Muscle layer of colon (tissue), 2 donors: ENCODE data around the gene MSI2.

Experiments
- H3K27ac ChIP-seq: one replicate; pipeline ENCODE4 v1.7.0; 2013; ENCODE audit warnings: low read depth, mild to moderate bottlenecking, low read length, moderate library complexity
- H3K27me3 ChIP-seq, 2 donors: one replicate each; pipeline ENCODE4 v1.7.0; 2013; ENCODE audit warnings: low read length in 2 of 2, mild to moderate bottlenecking in 2 of 2; ENCODE audit not compliant: insufficient read depth in 2 of 2, control insufficient read depth in 1 of 2
- H3K36me3 ChIP-seq: one replicate; pipeline ENCODE4 v1.7.0; 2013; ENCODE audit warnings: mild to moderate bottlenecking, low read length; ENCODE audit not compliant: insufficient read depth
- H3K4me1 ChIP-seq: one replicate; pipeline ENCODE4 v1.7.0; 2013; ENCODE audit warnings: mild to moderate bottlenecking, low read length; ENCODE audit not compliant: insufficient read depth
- H3K4me3 ChIP-seq, 2 donors: one replicate each; pipeline ENCODE4 v1.7.0; 2013; ENCODE audit warnings: low read length in 2 of 2, low read depth in 1 of 2, mild to moderate bottlenecking in 1 of 2, moderate library complexity in 1 of 2
- H3K9ac ChIP-seq: one replicate; pipeline ENCODE4 v1.7.0; 2013; ENCODE audit warnings: low read length
- H3K9me3 ChIP-seq: one replicate; pipeline ENCODE4 v1.7.0; 2013; ENCODE audit warnings: mild to moderate bottlenecking, low read length
- donor health status: abdominal sarcoma.
- donor health status: Adenocarcinoma of cecum.

Gene MSI2

GRCh38 chr17:57630736-57631135 is 374.4 kb downstream of the MSI2 start:
- Histone ChIP-seq H3K4me3 (no peak overlapping the region), H3K27ac (no peak overlapping the region), H3K36me3 (no peaks in the 10 kb centered on the region), H3K27me3 (no peaks in the 10 kb centered on the region), H3K4me1 (no peaks in the 10 kb centered on the region), H3K9ac (no peak overlapping the region), H3K9me3 (no peaks in the 10 kb centered on the region)

DNA sequence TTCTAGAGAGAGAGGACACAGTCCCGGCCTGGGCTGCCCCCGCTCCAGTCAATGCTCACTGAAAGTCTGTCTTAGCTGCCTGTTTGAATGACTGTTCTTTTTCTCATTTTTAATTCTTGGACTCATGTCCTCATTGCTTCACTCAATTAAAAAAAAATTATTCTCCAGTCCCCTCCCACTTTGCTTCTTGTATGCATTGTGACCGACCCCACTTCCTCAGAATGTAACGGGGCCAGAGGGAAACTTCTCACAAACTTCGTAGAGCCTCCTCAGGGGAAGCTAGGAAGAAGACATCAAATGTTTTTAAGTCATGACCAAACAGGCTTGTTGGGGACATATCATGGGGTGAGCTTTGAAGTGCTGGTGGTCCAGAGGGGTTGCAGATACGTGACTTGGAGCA is 375.5 kb downstream of the MSI2 start:
- Histone ChIP-seq H3K9ac (no peak overlapping the region), H3K27ac (no peak overlapping the region), H3K36me3 (no peaks in the 10 kb centered on the region), H3K4me3 (no peak overlapping the region), H3K27me3 (no peaks in the 10 kb centered on the region), H3K9me3 (no peaks in the 10 kb centered on the region), H3K4me1 (no peaks in the 10 kb centered on the region)

GRCh38 chr17:57632294-57632693 is 376.0 kb downstream of the MSI2 start:
- Histone ChIP-seq H3K27me3 (no peaks in the 10 kb centered on the region), H3K36me3 (no peaks in the 10 kb centered on the region), H3K9ac (no peak overlapping the region), H3K4me1 (no peaks in the 10 kb centered on the region), H3K27ac (no peak overlapping the region), H3K4me3 (no peak overlapping the region), H3K9me3 (no peaks in the 10 kb centered on the region)

GRCh38 chr17:57633236-57633635 is 376.9 kb downstream of the MSI2 start:
- Histone ChIP-seq H3K4me1 (no peaks in the 10 kb centered on the region), H3K9me3 (no peaks in the 10 kb centered on the region), H3K4me3 (no peak overlapping the region), H3K9ac (no peak overlapping the region), H3K36me3 (no peaks in the 10 kb centered on the region), H3K27me3 (no peaks in the 10 kb centered on the region), H3K27ac (no peak overlapping the region)

DNA sequence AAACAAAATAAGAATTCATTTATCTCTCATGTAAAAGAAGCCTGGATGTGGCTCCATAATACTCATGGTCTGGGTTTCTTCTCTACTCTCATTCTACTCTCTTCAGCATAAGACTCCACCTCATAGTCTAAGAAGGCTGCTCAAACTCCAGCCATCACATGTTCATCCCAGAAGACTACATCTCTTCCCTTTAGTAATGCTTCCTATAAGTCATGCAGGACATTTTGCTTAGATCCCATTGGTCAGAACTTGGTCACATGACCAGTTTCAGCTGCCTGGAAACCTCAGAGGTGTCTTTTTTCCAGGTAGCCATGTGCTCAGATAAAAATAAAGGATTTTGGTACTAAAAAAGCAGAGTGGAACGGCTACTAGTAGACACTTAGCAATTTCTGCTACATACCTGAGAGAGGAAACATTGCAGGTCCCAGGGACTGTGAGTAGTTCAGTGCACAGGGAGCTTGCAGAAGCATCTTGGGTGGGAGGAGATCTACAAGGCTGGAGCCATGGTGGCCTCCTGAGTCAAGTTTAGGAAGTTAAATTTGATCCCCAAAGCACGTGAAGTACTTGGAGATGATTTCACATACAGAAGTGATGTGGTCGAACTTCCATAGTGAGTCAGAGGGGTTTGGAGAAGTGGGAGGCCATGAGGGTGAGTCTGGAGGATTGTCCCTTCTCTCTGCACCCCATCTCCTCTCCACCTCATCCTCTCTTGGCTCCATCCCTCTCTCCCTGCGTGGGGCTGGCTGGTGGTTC is 378.6 kb downstream of the MSI2 start:
- Histone ChIP-seq H3K9me3 (no peaks in the 10 kb centered on the region), H3K27ac (no peak overlapping the region), H3K4me1 (no peaks in the 10 kb centered on the region), H3K27me3 (no peaks in the 10 kb centered on the region), H3K36me3 (no peaks in the 10 kb centered on the region), H3K4me3 (no peak overlapping the region), H3K9ac (no peak overlapping the region)

DNA sequence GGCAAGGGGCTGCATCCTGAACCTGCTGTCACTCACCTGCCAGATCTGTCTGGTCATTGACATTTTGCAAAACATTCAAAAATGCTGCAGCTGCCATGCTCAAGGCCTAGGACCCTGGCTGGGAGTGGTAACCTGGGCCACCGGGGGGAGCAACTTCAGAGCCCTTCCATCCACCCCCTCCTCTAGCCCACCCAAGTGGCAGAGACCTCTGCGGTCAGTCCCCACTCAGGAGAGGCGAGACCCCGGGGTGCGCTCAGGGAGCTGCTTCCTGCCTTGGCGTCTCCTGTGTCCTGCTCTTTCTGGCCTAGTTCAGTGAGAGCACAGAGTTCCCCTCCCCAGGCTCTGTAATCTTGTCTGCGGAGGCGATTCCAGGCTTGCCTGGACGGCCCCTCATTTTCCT is 380.0 kb downstream of the MSI2 start:
- Histone ChIP-seq H3K9ac (no peak overlapping the region), H3K27ac (no peak overlapping the region), H3K4me1 (no peaks in the 10 kb centered on the region), H3K27me3 (no peaks in the 10 kb centered on the region), H3K36me3 (no peaks in the 10 kb centered on the region), H3K4me3 (no peak overlapping the region), H3K9me3 (no peaks in the 10 kb centered on the region)

GRCh38 chr17:57636985-57637665 is 380.8 kb downstream of the MSI2 start:
- H3K9me3 ChIP-seq = no peaks in the 10 kb centered on the region
- no peaks in the 10 kb centered on the region for H3K4me1 ChIP-seq
- H3K27ac ChIP-seq = no peak overlapping the region
- no peak overlapping the region for H3K4me3 ChIP-seq
- no peaks in the 10 kb centered on the region for H3K36me3 ChIP-seq
- no peak overlapping the region for H3K9ac ChIP-seq
- H3K27me3 ChIP-seq = no peaks in the 10 kb centered on the region

- H3K9me3 ChIP-seq = no peaks in the 10 kb centered on the region
- no peak overlapping the region for H3K4me3 ChIP-seq
- H3K27me3 ChIP-seq = no peaks in the 10 kb centered on the region
- no peak overlapping the region for H3K9ac ChIP-seq
- no peaks in the 10 kb centered on the region for H3K4me1 ChIP-seq
- no peak overlapping the region for H3K27ac ChIP-seq
- no peaks in the 10 kb centered on the region for H3K36me3 ChIP-seq
Observed at GRCh38 chr17:57637666-57638010, 381.3 kb downstream of the MSI2 start.

DNA sequence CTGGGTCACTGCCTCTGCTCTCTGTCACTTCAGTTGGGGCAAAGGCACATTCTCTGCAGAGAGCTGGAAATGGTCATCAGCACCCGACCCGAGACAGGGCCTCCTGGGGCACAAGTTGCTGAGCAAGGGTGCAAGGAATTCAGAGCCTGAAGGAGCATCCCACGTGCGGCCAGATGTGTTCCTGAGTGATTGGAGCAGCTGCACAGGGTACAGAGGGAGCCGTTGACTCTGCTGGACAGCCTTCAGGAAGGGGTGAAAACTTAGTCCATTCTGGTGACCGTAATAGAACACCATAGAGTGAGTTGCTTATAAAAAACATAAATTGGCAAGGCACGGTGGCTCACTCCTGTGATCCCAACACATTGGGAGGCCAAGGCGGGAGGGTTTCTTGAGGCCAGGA is 382.0 kb downstream of the MSI2 start:
- no peaks in the 10 kb centered on the region for H3K27me3 ChIP-seq
- H3K4me1 ChIP-seq = no peaks in the 10 kb centered on the region
- no peaks in the 10 kb centered on the region for H3K36me3 ChIP-seq
- no peaks in the 10 kb centered on the region for H3K9me3 ChIP-seq
- no peak overlapping the region for H3K27ac ChIP-seq
- H3K4me3 ChIP-seq = no peak overlapping the region
- no peak overlapping the region for H3K9ac ChIP-seq

DNA sequence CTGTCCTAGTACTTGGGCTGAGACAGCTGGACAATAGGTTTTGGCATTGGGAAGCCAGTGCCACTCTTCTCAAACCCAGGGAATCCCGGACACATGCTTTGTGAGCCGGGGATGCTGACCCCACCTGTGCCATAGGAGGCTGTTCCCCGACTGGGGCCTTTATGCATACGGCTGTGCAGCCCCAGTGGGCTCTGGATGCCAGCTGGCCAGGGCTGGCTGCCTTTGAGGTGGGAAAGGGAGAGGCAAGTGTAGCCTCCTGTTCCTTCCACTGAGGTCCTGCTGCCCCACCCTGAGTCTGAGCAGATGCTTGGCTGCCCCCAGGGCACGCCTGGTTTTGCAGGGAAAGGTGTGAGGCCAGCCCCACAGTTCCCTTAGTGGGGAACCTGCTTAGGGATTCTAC is 383.1 kb downstream of the MSI2 start:
- H3K27me3 ChIP-seq = no peaks in the 10 kb centered on the region
- H3K27ac ChIP-seq = no peak overlapping the region
- H3K4me1 ChIP-seq = no peaks in the 10 kb centered on the region
- H3K9me3 ChIP-seq = no peaks in the 10 kb centered on the region
- H3K4me3 ChIP-seq = no peak overlapping the region
- no peaks in the 10 kb centered on the region for H3K36me3 ChIP-seq
- no peak overlapping the region for H3K9ac ChIP-seq

- no peak overlapping the region for H3K27ac ChIP-seq
- no peaks in the 10 kb centered on the region for H3K4me1 ChIP-seq
- H3K9me3 ChIP-seq = no peaks in the 10 kb centered on the region
- no peaks in the 10 kb centered on the region for H3K27me3 ChIP-seq
- no peak overlapping the region for H3K4me3 ChIP-seq
- H3K9ac ChIP-seq = no peak overlapping the region
- H3K36me3 ChIP-seq = no peaks in the 10 kb centered on the region
Observed at GRCh38 chr17:57640079-57640478, 383.8 kb downstream of the MSI2 start.

- Histone ChIP-seq H3K4me1 (no peaks in the 10 kb centered on the region), H3K27ac (no peak overlapping the region), H3K9ac (no peak overlapping the region)
Observed at GRCh38 chr17:57641761-57642160, 385.4 kb downstream of the MSI2 start.

More at GRCh38 chr17:57641761-57642160, 385.4 kb downstream of the MSI2 start:
- no peaks in the 10 kb centered on the region for H3K36me3 ChIP-seq
- no peak overlapping the region for H3K4me3 ChIP-seq
- H3K9me3 ChIP-seq = no peaks in the 10 kb centered on the region
- H3K27me3 ChIP-seq = no peaks in the 10 kb centered on the region
